Adipocyte (in vitro differentiated cells): ENCODE results near the gene KRTAP5-6.

ENCODE experiments used
- DNase-seq: peaks from one replicate; pipeline ENCODE4 v3.0.0-alpha.2; 2015; ENCODE audit warnings: low read depth
- H3K27me3 ChIP-seq: replicated peaks from 2 replicates; pipeline ENCODE4 v1.7.0; 2013; ENCODE audit warnings: mild to moderate bottlenecking, low read length, moderate library complexity; ENCODE audit not compliant: control insufficient read depth, insufficient read depth
- H3K36me3 ChIP-seq: 2 replicates; pipeline ENCODE4 v1.7.0; 2013; ENCODE audit warnings: low read length, mild to moderate bottlenecking, moderate library complexity; ENCODE audit not compliant: control insufficient read depth, insufficient read depth, severe bottlenecking
- H3K4me1 ChIP-seq: 2 replicates; pipeline ENCODE4 v1.7.0; 2013; ENCODE audit warnings: mild to moderate bottlenecking, low read length, moderate library complexity; ENCODE audit not compliant: control insufficient read depth, insufficient read depth
- H3K4me3 ChIP-seq: 2 replicates; pipeline ENCODE4 v1.7.0; 2013; ENCODE audit warnings: mild to moderate bottlenecking, low read length, moderate library complexity
- H3K9ac ChIP-seq: 2 replicates; pipeline ENCODE4 v1.7.0; 2013; ENCODE audit warnings: mild to moderate bottlenecking, low read length, moderate library complexity
- H3K9me3 ChIP-seq: 2 replicates; pipeline ENCODE4 v1.7.0; 2013; ENCODE audit warnings: mild to moderate bottlenecking, low read length, moderate library complexity; ENCODE audit not compliant: control insufficient read depth

The KRTAP5-6 gene

DNA sequence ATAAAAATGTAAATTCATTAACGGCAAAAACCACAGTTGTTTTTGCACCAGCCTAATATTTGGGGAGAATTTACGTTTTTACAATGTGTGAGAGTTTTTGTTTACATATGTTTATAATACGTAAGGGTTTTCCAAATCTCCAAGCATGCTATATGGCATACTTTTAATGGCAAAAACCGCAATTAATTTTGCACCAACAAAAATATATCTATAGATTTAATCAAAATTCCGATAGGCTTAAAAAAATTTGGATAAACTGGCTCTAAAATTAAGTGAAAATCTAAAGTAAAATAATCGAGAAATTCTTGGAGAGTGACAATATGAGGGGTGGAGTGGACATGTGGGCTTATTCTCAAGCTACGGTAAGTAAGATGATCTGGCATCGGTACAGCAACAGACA is 22.8 kb downstream of the KRTAP5-6 start:
- no peak for DNase-seq
- peaks cover 37% of the 10 kb centered on the region for H3K27me3 ChIP-seq
- no peaks in the 10 kb centered on the region for H3K4me1 ChIP-seq
- no peak overlapping the region for H3K4me3 ChIP-seq
- H3K9me3 ChIP-seq: peaks cover 7% of the 10 kb centered on the region
- H3K36me3 ChIP-seq: no peaks in the 10 kb centered on the region
- no peak overlapping the region for H3K9ac ChIP-seq

DNA sequence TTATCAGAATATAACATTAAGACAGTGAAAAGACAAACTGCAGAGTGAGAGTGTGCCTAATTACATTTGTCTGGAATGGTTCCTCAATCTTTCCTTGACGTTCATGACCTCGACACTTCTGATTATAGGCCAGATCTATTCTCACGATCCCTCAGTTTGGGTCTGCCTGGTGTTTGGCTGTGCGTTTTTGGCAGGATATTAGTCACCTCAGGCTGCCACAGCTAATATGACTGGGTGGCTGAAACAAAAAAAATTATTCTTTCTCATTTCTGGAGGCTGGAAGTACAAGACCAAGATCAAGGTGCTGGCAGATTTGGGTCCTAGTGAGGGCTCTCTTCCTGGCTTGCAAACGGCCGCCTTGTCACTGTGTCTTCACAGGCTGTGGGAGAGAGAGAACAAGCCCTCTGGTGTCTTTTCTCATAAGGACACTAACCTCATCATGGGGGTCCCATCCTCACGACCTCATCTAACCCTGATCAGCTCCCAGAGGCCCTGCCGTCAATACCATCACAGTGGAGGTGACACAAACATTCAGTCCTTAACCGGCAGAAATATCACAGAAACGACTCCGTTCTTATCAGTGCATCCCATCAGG is 30.2 kb downstream of the KRTAP5-6 start:
- peaks cover 74% of the 10 kb centered on the region for H3K27me3 ChIP-seq

DNA sequence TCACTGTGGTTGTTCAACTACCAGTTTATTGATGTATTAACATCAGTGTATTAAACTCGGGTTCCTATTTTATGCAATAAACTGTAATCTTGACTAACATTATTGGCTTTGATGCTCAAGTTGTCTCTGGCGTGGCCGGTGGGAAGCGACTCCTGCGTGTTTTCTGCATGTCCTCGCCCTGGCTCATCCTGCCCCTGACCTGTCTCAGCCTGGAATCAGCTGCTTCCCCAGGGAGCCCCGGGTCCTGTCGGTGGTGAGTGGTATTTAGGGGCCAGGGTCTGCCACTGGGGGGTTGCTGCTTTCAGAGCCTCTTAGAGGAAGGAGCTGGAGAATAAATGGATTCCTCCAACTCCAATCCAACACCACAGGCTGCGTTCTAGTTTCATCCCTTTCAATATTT is 30.9 kb downstream of the KRTAP5-6 start:
- no peak for DNase-seq
- peaks cover 2% of the 10 kb centered on the region for H3K9me3 ChIP-seq

More for the DNA sequence above, 30.2 kb downstream of the KRTAP5-6 start:
- Histone ChIP-seq H3K36me3 (no peaks in the 10 kb centered on the region), H3K9ac (no peak overlapping the region), H3K4me3 (no peak overlapping the region), H3K4me1 (no peaks in the 10 kb centered on the region), H3K9me3 (peaks cover 7% of the 10 kb centered on the region)
- no peak for DNase-seq

DNA sequence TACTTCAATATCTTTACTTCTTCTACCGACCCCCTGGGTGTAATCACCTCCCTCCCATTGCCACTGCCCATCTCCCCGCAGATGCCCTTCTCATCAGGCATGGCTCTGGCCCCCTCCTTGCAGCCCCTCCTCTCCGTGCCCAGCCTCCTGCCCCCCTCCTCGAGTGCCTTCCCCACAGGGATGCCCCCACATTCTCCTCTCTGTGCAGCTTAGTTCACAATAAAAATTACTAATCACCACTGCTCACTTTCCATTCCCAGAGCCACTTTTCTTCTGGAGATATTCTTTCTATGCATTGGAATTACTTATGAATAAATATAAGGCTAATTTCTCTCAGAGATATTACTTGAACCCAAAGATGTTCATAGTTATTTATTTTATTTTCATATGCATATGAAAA is 31.3 kb downstream of the KRTAP5-6 start:
- Histone ChIP-seq H3K27me3 (peaks cover 63% of the 10 kb centered on the region), H3K36me3 (no peaks in the 10 kb centered on the region), H3K9me3 (no peaks in the 10 kb centered on the region)

More for the DNA sequence above, 30.9 kb downstream of the KRTAP5-6 start:
- no peaks in the 10 kb centered on the region for H3K36me3 ChIP-seq
- no peak overlapping the region for H3K4me3 ChIP-seq
- no peaks in the 10 kb centered on the region for H3K4me1 ChIP-seq
- H3K27me3 ChIP-seq: peaks cover 68% of the 10 kb centered on the region
- H3K9ac ChIP-seq: no peak overlapping the region

DNA sequence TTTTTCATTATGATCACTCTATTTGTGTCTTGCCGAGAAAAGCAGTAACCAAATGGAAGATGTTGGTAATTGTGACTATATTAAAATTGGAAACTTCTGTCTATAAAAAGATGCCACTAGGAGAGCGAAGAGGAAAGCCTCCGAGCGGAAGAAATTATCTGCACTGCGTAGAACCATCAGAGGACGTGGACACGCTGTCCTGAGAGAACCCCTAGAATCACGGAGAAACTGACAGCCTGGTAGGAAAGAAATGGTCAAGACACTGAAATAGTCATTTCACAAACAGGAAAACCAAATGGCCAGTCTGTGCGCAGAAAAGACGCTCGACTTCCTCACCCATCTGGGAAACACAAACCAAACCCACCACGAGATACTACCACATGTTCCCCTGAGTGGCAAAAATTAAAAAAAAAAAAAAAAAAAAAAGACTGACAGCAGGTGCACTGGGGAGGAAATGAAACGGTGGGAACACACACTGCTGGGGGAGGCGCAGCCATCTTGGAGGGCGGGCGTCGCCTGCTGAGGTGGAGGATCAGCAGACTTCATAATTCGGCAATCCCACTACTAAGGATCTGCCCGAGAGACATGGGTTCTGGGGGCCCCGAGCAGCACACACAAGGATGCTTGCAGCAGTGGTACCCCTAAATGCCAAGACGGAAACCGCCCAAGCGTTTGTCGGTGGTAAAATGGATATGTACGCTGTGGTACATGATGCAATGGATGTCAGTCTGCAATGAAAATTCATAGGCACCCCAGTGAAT is 32.1 kb downstream of the KRTAP5-6 start:
- Histone ChIP-seq H3K4me3 (no peak overlapping the region), H3K36me3 (no peaks in the 10 kb centered on the region), H3K9me3 (no peaks in the 10 kb centered on the region), H3K4me1 (no peaks in the 10 kb centered on the region), H3K27me3 (peaks cover 58% of the 10 kb centered on the region), H3K9ac (no peak overlapping the region)
- no peak for DNase-seq

More for the DNA sequence above, 31.3 kb downstream of the KRTAP5-6 start:
- Histone ChIP-seq H3K4me3 (no peak overlapping the region), H3K4me1 (no peaks in the 10 kb centered on the region), H3K9ac (no peak overlapping the region)
- no peak for DNase-seq

DNA sequence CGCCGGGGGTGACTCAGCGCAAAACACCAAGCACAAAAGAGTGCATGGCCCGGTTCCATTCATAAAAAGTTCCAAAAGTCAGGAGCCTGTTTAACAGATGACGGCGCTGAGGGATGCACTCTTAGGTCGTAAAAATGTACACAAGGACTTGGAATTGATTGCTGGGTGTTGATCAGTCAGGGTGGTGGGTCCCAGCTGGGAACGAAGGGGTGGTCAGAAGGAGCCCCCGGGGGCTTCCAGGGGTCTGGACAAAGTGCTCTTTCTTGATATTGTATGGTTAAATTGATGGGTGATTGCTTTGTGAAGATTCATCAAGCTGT is 32.7 kb downstream of the KRTAP5-6 start:
- Histone ChIP-seq H3K9ac (no peak overlapping the region), H3K9me3 (no peaks in the 10 kb centered on the region), H3K4me1 (no peaks in the 10 kb centered on the region), H3K36me3 (no peaks in the 10 kb centered on the region), H3K27me3 (peaks cover 58% of the 10 kb centered on the region), H3K4me3 (no peak overlapping the region)
- DNase-seq: no peak

DNA sequence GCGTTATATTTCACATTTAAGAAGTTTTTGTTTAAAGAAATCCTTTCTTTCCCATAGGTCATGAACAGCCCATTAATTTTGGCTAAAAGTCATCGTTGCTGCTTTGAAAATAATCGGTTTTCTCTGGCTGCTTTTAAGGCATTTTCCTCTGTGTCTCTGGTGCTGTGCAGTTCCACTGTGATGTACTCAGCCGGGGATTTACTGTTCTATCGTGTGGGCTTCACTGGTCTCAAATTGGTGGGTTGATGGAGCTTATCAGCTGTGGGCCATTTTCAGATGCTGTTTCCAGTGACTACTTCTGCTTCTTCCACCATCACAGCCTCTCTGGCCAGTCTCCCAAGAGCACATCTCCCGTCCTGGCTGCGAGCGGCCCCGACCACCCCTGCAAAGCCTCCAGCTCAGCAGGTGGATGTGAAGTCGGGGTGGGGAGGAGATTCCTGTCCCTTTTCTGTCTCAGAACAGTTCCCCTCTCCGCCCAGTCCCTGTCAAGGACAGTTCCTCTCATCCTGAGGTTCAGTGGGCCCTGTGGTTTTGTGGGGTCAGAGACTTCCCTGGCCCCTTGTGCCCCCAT is 33.1 kb downstream of the KRTAP5-6 start:
- no peak overlapping the region for H3K9ac ChIP-seq
- no peaks in the 10 kb centered on the region for H3K4me1 ChIP-seq
- no peak for DNase-seq
- no peaks in the 10 kb centered on the region for H3K36me3 ChIP-seq
- peaks cover 58% of the 10 kb centered on the region for H3K27me3 ChIP-seq
- no peak overlapping the region for H3K4me3 ChIP-seq
- no peaks in the 10 kb centered on the region for H3K9me3 ChIP-seq

DNA sequence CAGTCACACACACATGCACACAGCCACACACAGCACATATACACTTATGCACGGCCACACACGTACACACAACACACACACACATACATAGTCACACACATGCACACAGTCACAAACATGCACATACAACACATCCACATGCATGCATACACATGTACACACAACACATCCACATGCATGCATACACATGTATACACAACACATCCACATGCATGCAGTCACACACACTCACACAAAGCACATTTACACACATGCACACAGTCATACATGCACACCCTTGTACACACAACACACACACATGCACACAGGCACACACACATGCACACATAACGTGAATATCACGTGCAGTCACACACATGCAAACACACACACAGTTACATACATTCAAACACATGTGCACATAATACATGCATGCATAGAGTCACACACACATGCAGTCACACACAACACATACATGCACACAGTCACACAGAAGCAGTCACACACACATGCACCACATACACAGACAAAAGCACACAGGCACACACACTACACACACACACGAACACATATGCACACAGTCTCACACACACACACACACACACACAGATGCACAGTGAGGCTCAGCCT is 34.6 kb downstream of the KRTAP5-6 start:
- Histone ChIP-seq H3K9ac (no peak overlapping the region), H3K9me3 (peaks cover 2% of the 10 kb centered on the region), H3K4me1 (no peaks in the 10 kb centered on the region), H3K36me3 (no peaks in the 10 kb centered on the region), H3K27me3 (peaks cover 53% of the 10 kb centered on the region), H3K4me3 (no peak overlapping the region)
- no peak for DNase-seq

DNA sequence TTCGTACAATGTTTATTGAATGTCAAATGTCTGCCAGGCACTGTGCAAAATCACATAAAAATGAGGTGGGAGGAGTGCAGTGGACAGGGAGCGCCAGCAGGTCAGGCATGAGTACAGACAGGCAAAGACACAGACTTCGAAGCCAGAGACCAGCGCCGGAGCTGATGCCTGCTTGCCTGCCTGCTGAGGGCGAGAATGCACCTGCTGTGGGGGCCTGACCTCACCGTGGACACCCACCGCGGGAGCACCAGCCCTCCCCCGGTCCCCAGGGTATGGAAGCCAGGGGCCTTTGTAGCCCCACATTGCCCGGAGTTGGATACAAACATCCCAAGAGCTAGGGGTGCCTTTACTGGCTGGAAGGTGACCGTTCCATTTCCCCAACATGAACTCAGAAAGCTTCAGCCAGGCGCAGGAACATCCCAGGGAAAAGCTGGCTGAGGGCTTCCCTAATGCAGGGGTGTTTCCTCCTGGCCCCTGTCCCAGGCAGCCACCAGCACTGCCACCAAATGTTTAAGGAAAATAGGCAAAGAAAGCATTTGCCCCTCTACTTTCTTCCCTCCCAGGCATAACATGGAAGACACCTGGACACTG is 35.5 kb downstream of the KRTAP5-6 start:
- no peaks in the 10 kb centered on the region for H3K4me1 ChIP-seq
- no peak overlapping the region for H3K9ac ChIP-seq
- H3K4me3 ChIP-seq: no peak overlapping the region
- DNase-seq: no peak
- no peaks in the 10 kb centered on the region for H3K36me3 ChIP-seq
- H3K27me3 ChIP-seq: peaks cover 46% of the 10 kb centered on the region
- H3K9me3 ChIP-seq: peaks cover 12% of the 10 kb centered on the region

DNA sequence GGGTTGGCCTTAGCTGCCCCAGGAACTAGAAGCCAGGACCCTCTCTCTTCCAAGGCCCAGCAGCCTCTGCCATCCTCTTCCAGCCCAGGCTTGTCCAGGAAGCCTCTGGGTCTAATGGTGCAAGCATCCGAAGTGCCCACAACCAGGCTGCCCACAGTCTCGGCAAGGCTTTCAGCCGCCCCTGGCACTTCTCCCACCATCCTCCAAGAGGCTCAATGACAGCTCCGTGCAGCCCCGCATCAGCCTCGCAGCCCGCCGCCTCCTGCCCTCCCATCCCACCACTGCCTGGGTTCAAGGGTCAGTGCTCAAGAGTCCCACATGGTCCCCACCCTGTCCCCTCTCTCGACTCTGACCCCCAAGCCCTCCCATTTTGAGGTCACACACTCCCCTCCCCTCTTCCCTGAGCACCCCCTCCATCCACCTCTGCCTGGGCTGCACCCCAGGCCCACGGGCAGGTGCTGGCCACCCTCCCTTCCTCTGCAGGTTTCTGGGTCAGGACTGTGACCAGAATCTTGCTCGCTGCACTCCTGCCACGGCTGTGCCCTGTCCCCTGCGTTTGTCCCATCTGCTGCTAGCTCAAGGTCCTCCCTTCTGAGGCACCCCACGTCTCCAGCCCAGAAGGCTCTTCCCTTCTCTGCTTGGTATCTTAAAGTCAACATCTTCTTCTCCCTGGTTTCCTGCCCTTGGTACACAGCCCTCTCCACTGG is 36.2 kb downstream of the KRTAP5-6 start:
- Histone ChIP-seq H3K4me1 (no peaks in the 10 kb centered on the region), H3K36me3 (no peaks in the 10 kb centered on the region), H3K27me3 (peaks cover 40% of the 10 kb centered on the region), H3K9me3 (peaks cover 16% of the 10 kb centered on the region), H3K4me3 (no peak overlapping the region), H3K9ac (no peak overlapping the region)
- DNase-seq: no peak
